Liver (tissue), 9 donors: Measurements from ENCODE around the gene CHERP. TPM values are rescaled to one million over a fixed set of nuclear protein-coding genes. Genes with fewer than 3 reads are reported as not detected.

ENCODE experiments used
- DNase-seq: peaks from one replicate; pipeline ENCODE4 v3.0.0-alpha.2; 2017; ENCODE audit warnings: low spot score
- H3K27ac ChIP-seq, 2 donors: one replicate each; pipeline ENCODE4 v1.7.0; 2013; ENCODE audit warnings: inconsistent platforms in 2 of 2, low read length in 2 of 2, control low read depth in 1 of 2, low read depth in 1 of 2, mild to moderate bottlenecking in 1 of 2
- H3K27me3 ChIP-seq, 4 donors: one replicate each; pipeline versions ENCODE4 v1.6.1 to v1.7.0; 2013; ENCODE audit warnings: low read length in 3 of 4, inconsistent platforms in 1 of 4, mild to moderate bottlenecking in 1 of 4, moderate library complexity in 1 of 4; ENCODE audit not compliant: control insufficient read depth in 4 of 4, insufficient read depth in 4 of 4
- H3K36me3 ChIP-seq, 4 donors: one replicate each; pipeline versions ENCODE4 v1.6.1 to v1.7.0; 2013; ENCODE audit warnings: low read length in 3 of 4, mild to moderate bottlenecking in 3 of 4, low read depth in 1 of 4, moderate library complexity in 1 of 4; ENCODE audit not compliant: control insufficient read depth in 4 of 4, insufficient read depth in 3 of 4
- H3K4me1 ChIP-seq, 4 donors: one replicate each; pipeline versions ENCODE4 v1.6.1 to v1.7.0; 2013; ENCODE audit warnings: low read length in 3 of 4, mild to moderate bottlenecking in 3 of 4, moderate library complexity in 1 of 4; ENCODE audit not compliant: control insufficient read depth in 4 of 4, insufficient read depth in 4 of 4
- H3K4me3 ChIP-seq, 3 donors: one replicate each; pipeline versions ENCODE4 v1.6.1 to v1.7.0; 2013; ENCODE audit warnings: low read length in 3 of 3, control low read depth in 1 of 3, low read depth in 1 of 3, mild to moderate bottlenecking in 1 of 3
- H3K9ac ChIP-seq, 2 donors: one replicate each; pipeline ENCODE4 v1.7.0; 2013; ENCODE audit warnings: low read length in 2 of 2, mild to moderate bottlenecking in 2 of 2, moderate library complexity in 2 of 2, control low read depth in 1 of 2, low read depth in 1 of 2
- H3K9me3 ChIP-seq, 4 donors: one replicate each; pipeline versions ENCODE4 v1.6.1 to v1.7.0; 2013; ENCODE audit warnings: low read length in 3 of 4; ENCODE audit not compliant: control insufficient read depth in 4 of 4
- EGR1 ChIP-seq, 2 donors: IDR thresholded peaks; 2 replicates each; pipeline ENCODE4 v1.6.1; 2016 to 2018; ENCODE audit warnings: antibody characterized with exemption in 2 of 2, low read depth in 2 of 2
- FOXA1 ChIP-seq: IDR thresholded peaks from 2 replicates; pipeline ENCODE4 v1.6.1; 2016; ENCODE audit warnings: antibody characterized with exemption
- FOXA2 ChIP-seq: IDR thresholded peaks from 2 replicates; pipeline ENCODE4 v1.6.1; 2016; ENCODE audit warnings: antibody characterized with exemption
- HNF4A ChIP-seq, 2 donors: conservative IDR thresholded peaks; 2 replicates each; pipeline ENCODE4 v1.6.1; 2016; ENCODE audit warnings: antibody characterized with exemption in 2 of 2, mild to moderate bottlenecking in 2 of 2
- HNF4G ChIP-seq: IDR thresholded peaks from 2 replicates; pipeline ENCODE4 v1.6.1; 2016; ENCODE audit warnings: antibody characterized with exemption
- JUND ChIP-seq, 2 donors: IDR thresholded peaks; 2 replicates each; pipeline ENCODE4 v1.6.1; 2016; ENCODE audit warnings: antibody characterized with exemption in 2 of 2
- NR2F2 ChIP-seq: IDR thresholded peaks from 2 replicates; pipeline ENCODE4 v1.6.1; 2016; ENCODE audit warnings: antibody characterized with exemption
- RAD21 ChIP-seq, 2 donors: IDR thresholded peaks; 2 replicates each; pipeline ENCODE4 v1.6.1; 2016; ENCODE audit warnings: antibody characterized with exemption in 2 of 2, mild to moderate bottlenecking in 2 of 2
- RXRA ChIP-seq, 2 donors: IDR thresholded peaks; 2 replicates each; pipeline ENCODE4 v1.6.1; 2017 to 2018; ENCODE audit warnings: antibody characterized with exemption in 2 of 2, mild to moderate bottlenecking in 1 of 2
- SP1 ChIP-seq: IDR thresholded peaks from 2 replicates; pipeline ENCODE4 v1.6.1; 2018; ENCODE audit warnings: antibody characterized with exemption, mild to moderate bottlenecking
- TAF1 ChIP-seq: conservative IDR thresholded peaks from 2 replicates; pipeline ENCODE4 v1.6.1; 2016; ENCODE audit warnings: antibody characterized with exemption, mild to moderate bottlenecking
- YY1 ChIP-seq: IDR thresholded peaks from 2 replicates; pipeline ENCODE4 v1.6.1; 2016; ENCODE audit warnings: antibody characterized with exemption, mild to moderate bottlenecking
- WGBS: extraction: QIAGEN DNeasy Blood & Tissue Kit; methylation state at CpG from one replicate; pipeline ENCODE4 v1.1.7; 2013; 5-methylcytosine and 5-hydroxymethylcytosine counted together
- polyA plus RNA-seq, 2 donors: library from polyadenylated mRNA; stranded (reverse) in 1 of 2; unstranded in 1 of 2; fragments of 200-250 nt in 1 of 2; fragments of >200 nt in 1 of 2; fragmentation: Nextera tagmentation in 1 of 2; extraction: Ambion mirVana in 1 of 2; gene quantifications; one replicate each; pipeline versions ENCODE4 v1.2.1 to v1.2.3, GENCODE V29; 2013 to 2015
- total RNA-seq, 2 donors: library from RNA; depleted of rRNA; stranded (reverse); fragments of >200 nt; gene quantifications; one replicate each; pipeline ENCODE4 v1.2.3, GENCODE V29; 2014
- TF ChIP-seq, protein P1 (sequence below): fragments of 150-350 bp; IDR thresholded peaks from 2 replicates; pipeline ENCODE4 v1.5.1; 2017; ENCODE audit warnings: improper control_type of control experiment, low read depth, low read length; ENCODE audit not compliant: missing input control
- TF ChIP-seq, protein P2 (sequence below): IDR thresholded peaks from 2 replicates; pipeline ENCODE4 v1.6.1; 2016; ENCODE audit warnings: antibody characterized with exemption
- TF ChIP-seq, protein P3 (sequence below): IDR thresholded peaks from 2 replicates; pipeline ENCODE4 v1.6.1; 2016; ENCODE audit warnings: antibody characterized with exemption
- TF ChIP-seq, protein P4 (sequence below): IDR thresholded peaks from 2 replicates; pipeline ENCODE4 v1.6.1; 2016; ENCODE audit warnings: antibody characterized with exemption, mild to moderate bottlenecking
- TF ChIP-seq, protein P5 (sequence below): IDR thresholded peaks from 2 replicates; pipeline ENCODE4 v1.6.1; 2016; ENCODE audit warnings: antibody characterized with exemption
- donor health status: healthy.
- donor health status: healthy.
- donor health status: healthy.
- donor health status: healthy.
- donor health status: healthy.

The CHERP gene
- total and polyA plus RNA-seq, 4 donors = 8.5 to 14.0 (median 9.0) TPM

DNA sequence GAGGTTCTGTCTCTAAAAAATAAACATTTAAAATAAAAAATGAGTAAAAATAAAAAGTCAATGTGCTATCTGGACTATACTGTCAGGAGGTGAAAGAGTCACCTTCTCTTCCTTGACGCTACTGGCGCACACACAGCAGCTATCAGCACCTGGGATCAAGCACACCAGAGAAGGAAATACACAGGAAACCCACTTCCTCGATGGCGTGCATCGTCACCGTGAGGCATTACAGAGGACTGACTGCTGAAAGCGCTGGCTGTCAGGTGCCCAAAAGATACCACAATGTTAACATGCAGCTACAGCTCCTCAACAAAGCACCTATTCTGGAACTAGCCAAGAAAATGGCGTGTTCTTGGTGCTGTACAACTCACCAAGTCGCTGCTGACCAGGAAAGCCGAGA is 23.9 kb upstream of the CHERP start:
- 84% methylated on average over 10 of the region's 10 CpGs for WGBS
- Histone ChIP-seq H3K4me3 (no peak overlapping the region), H3K36me3 (peaks cover 14 to 57% (median 35%) of the 10 kb centered on the region in 4 donors), H3K4me1 (peaks cover 2 to 8% (median 4%) of the 10 kb centered on the region in 4 donors), H3K9ac (no peak overlapping the region), H3K27ac (no peak overlapping the region), H3K27me3 (no peaks in the 10 kb centered on the region), H3K9me3 (no peaks in the 10 kb centered on the region)
- DNase-seq = no peak
- no peak for TF ChIP-seq JUND (IDR thresholded peaks at IDR 0.05)
- TF ChIP-seq SP1 = no peak
- TF ChIP-seq, protein P1, sequence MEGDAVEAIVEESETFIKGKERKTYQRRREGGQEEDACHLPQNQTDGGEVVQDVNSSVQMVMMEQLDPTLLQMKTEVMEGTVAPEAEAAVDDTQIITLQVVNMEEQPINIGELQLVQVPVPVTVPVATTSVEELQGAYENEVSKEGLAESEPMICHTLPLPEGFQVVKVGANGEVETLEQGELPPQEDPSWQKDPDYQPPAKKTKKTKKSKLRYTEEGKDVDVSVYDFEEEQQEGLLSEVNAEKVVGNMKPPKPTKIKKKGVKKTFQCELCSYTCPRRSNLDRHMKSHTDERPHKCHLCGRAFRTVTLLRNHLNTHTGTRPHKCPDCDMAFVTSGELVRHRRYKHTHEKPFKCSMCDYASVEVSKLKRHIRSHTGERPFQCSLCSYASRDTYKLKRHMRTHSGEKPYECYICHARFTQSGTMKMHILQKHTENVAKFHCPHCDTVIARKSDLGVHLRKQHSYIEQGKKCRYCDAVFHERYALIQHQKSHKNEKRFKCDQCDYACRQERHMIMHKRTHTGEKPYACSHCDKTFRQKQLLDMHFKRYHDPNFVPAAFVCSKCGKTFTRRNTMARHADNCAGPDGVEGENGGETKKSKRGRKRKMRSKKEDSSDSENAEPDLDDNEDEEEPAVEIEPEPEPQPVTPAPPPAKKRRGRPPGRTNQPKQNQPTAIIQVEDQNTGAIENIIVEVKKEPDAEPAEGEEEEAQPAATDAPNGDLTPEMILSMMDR = no peak
- no peak for TF ChIP-seq RXRA (IDR thresholded peaks at IDR 0.05)
- no peak for TF ChIP-seq FOXA1
- TF ChIP-seq EGR1 (IDR thresholded peaks at IDR 0.05; ENCODE audit: low read depth in 2 of 2) = no peak
- no peak for TF ChIP-seq TAF1
- TF ChIP-seq HNF4A (conservative IDR thresholded peaks at IDR 0.05) = no peak
- TF ChIP-seq YY1 = no peak
- TF ChIP-seq, protein P2, sequence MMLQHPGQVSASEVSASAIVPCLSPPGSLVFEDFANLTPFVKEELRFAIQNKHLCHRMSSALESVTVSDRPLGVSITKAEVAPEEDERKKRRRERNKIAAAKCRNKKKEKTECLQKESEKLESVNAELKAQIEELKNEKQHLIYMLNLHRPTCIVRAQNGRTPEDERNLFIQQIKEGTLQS = no peak
- TF ChIP-seq NR2F2 = no peak
- TF ChIP-seq, protein P3, sequence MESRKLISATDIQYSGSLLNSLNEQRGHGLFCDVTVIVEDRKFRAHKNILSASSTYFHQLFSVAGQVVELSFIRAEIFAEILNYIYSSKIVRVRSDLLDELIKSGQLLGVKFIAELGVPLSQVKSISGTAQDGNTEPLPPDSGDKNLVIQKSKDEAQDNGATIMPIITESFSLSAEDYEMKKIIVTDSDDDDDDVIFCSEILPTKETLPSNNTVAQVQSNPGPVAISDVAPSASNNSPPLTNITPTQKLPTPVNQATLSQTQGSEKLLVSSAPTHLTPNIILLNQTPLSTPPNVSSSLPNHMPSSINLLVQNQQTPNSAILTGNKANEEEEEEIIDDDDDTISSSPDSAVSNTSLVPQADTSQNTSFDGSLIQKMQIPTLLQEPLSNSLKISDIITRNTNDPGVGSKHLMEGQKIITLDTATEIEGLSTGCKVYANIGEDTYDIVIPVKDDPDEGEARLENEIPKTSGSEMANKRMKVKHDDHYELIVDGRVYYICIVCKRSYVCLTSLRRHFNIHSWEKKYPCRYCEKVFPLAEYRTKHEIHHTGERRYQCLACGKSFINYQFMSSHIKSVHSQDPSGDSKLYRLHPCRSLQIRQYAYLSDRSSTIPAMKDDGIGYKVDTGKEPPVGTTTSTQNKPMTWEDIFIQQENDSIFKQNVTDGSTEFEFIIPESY = no peak
- TF ChIP-seq RAD21 (IDR thresholded peaks at IDR 0.05) = no peak
- TF ChIP-seq FOXA2 = no peak

DNA sequence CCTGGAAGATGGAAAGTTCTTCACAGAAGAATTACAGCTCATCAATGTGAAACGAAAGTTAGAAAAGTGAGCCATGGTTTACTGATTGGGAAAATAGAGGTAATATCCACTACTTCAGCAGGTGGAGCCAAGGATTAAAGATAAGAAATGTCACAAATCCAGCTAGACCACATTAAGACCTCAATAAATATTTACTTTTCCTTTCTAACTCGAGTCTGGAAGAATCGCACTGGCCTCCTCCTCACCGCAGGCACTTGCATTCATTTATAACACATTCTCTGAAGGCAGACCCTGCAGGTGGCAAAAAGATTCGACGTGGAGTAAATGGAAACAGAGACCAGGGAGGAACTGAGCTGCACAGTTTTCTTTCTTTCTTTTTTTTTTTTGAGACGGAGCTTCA is 22.6 kb upstream of the CHERP start:
- TF ChIP-seq JUND (IDR thresholded peaks at IDR 0.05) (no peak), FOXA2 (no peak), FOXA1 (no peak), RXRA (IDR thresholded peaks at IDR 0.05) (no peak), RAD21 (IDR thresholded peaks at IDR 0.05) (no peak), NR2F2 (no peak), HNF4G (no peak), SP1 (no peak), HNF4A (conservative IDR thresholded peaks at IDR 0.05) (no peak), EGR1 (IDR thresholded peaks at IDR 0.05; ENCODE audit: low read depth in 2 of 2) (no peak)
- TF ChIP-seq, protein P4, sequence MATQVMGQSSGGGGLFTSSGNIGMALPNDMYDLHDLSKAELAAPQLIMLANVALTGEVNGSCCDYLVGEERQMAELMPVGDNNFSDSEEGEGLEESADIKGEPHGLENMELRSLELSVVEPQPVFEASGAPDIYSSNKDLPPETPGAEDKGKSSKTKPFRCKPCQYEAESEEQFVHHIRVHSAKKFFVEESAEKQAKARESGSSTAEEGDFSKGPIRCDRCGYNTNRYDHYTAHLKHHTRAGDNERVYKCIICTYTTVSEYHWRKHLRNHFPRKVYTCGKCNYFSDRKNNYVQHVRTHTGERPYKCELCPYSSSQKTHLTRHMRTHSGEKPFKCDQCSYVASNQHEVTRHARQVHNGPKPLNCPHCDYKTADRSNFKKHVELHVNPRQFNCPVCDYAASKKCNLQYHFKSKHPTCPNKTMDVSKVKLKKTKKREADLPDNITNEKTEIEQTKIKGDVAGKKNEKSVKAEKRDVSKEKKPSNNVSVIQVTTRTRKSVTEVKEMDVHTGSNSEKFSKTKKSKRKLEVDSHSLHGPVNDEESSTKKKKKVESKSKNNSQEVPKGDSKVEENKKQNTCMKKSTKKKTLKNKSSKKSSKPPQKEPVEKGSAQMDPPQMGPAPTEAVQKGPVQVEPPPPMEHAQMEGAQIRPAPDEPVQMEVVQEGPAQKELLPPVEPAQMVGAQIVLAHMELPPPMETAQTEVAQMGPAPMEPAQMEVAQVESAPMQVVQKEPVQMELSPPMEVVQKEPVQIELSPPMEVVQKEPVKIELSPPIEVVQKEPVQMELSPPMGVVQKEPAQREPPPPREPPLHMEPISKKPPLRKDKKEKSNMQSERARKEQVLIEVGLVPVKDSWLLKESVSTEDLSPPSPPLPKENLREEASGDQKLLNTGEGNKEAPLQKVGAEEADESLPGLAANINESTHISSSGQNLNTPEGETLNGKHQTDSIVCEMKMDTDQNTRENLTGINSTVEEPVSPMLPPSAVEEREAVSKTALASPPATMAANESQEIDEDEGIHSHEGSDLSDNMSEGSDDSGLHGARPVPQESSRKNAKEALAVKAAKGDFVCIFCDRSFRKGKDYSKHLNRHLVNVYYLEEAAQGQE = no peak
- TF ChIP-seq, protein P5, sequence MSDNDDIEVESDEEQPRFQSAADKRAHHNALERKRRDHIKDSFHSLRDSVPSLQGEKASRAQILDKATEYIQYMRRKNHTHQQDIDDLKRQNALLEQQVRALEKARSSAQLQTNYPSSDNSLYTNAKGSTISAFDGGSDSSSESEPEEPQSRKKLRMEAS = no peak
- no peaks in the 10 kb centered on the region for H3K4me1 ChIP-seq
- H3K27me3 ChIP-seq = no peaks in the 10 kb centered on the region
- no peak for DNase-seq
- no peak overlapping the region for H3K27ac ChIP-seq
- H3K36me3 ChIP-seq = peaks cover 14 to 57% (median 35%) of the 10 kb centered on the region in 4 donors
- H3K4me3 ChIP-seq = no peak overlapping the region
- H3K9me3 ChIP-seq = no peaks in the 10 kb centered on the region
- WGBS = 82% methylated on average over 7 of the region's 7 CpGs
- H3K9ac ChIP-seq = no peak overlapping the region
